Measurements from ENCODE around the gene AHDC1.
"Not testable (repeated sequence)": the region's sequence is repeated elsewhere in the genome, so short reads cannot be mapped to it uniquely, and the experiment has no call there.

AHDC1 gene

DNA sequence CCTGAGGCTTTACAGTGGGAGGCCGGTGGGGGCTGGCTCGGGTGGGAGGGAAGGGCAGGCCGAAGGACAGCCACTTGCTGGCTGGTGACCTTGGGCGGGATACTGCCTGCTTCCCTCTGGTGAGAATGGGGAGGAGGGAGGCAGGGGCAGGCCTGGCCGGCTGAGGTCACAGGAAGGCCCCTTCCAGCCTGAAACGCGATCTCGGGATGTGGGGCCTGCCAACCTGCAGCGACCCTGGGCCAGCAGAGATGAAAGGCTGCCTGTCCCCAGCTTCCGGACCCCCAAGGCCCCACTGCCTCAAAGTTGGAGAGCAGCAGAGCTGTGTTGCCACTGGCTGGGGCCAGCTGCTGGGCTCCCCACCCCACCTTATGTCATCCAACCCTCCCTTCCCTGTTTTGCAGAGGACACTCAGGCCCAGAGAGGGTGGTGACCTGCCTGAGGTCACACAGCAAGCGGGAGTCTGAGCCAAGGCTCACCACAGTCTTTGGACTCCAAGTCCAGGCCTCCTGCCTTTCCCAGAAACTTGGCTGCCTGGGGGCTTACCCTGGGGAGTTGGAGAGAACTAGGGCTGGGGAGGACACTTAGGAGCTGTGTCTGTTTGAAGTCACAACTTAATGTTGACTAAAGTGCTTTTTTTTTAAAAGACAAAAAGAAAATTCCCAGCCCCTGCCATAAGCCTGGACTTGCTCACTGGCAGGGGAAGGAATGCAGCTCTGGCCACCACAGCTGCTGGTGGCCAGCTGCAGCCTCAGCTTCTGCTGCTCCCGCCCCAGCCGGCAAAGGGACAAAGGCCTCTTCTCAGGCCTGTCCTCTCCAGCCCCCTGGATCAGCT is 99.1 kb downstream of the AHDC1 start:
- DNase-seq, result no peak

DNA sequence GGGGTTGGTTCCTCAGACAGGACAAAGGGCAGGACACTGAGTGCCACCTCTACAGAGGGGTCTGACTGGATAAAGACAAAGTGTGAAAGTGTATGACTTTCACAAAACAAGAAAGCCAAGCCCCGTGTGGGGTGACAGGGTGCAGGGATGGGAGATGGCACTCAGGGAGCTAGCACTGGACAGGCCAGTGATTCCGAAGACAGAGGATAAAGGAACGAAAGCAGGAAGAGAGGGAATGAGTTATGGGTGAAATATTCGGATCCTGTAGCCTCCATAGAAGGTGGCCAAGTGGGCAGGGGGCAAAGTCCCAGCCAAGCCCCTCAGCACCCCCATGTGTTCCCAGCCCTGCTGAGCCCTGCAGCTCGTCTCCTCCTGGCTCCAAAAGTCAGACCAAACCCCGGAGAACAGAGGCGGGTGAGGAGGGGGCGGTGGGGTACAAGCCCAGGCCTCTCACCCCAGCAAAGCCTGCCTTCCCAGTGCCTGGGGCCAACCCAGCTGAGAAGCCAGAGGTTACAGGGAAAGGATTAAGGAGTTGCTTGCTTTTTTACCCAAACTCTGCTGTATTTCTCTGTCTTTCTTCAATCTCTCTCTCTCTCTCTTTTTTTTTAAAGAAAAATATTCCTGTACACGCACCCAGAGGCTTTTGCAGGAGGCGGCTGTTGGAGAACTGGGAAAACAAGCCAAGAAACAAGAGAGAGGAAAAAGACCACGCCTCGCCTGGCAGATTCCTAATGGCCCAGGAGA is 99.9 kb downstream of the AHDC1 start:
- no peak for DNase-seq

DNA sequence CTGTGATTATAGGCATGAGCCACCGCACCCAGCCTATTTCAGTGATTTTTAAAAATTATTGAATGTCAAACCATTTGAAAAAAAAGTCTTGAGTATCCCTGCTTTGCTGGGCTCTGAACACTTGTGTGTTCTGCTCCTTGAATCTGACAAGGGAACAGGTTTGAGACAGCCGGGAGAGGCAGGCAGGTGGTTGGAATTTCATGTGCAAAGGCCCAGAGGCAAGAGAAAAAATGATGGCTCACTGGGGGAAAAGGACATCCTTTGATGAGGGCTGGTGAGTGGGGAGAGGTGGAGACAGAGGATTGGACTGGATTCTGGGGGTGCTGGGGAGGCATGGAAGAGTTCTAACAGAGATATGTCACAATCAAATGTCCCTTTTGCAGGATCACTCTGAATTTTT is 100.9 kb downstream of the AHDC1 start:
- DNase-seq, result no peak

- not testable (repeated sequence) for DNase-seq
Observed at GRCh38 chr1:27501159-27501558, 102.8 kb downstream of the AHDC1 start.

DNA sequence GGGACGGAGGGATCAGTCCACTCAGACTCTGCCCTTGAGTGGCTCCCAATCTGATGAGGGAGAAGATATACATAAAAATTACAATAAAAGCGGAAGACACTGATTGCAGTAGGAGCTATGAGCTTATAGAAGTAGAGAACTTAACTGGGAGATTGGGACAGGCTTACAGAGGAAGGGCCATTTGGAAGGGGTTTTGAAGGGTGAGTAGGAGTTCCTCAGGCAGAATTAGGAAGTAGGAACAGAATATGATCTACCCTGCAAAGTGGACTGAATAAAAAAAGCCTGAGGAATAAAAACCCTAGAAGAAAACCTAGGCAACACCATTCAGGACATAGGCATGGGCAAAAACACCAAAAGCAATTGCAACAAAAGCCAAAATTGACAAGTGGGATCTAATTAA is 104.8 kb downstream of the AHDC1 start:
- DNase-seq, result no peak

GRCh38 chr1:27496604-27497155 is 107.3 kb downstream of the AHDC1 start:
- no peak for DNase-seq

DNA sequence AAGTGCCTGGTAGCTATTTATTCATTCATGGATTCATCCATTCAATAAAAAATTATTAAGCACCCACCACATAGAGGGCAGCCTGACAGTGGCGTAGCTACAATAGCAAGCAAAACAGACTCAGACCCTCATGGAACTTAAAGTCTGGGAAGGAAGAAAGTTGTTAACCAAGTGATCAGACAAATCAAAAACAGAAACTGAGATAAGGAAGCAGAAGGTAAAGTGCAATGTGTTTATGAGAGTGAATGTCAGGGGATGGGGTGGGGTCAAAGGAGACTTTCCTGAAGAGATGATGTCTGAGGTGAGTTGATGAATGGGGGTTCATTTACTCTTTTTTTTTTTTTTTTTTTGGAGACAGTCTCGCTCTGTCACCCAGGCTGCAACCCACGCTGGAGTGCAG is 111.1 kb downstream of the AHDC1 start:
- DNase-seq, result no peak

DNA sequence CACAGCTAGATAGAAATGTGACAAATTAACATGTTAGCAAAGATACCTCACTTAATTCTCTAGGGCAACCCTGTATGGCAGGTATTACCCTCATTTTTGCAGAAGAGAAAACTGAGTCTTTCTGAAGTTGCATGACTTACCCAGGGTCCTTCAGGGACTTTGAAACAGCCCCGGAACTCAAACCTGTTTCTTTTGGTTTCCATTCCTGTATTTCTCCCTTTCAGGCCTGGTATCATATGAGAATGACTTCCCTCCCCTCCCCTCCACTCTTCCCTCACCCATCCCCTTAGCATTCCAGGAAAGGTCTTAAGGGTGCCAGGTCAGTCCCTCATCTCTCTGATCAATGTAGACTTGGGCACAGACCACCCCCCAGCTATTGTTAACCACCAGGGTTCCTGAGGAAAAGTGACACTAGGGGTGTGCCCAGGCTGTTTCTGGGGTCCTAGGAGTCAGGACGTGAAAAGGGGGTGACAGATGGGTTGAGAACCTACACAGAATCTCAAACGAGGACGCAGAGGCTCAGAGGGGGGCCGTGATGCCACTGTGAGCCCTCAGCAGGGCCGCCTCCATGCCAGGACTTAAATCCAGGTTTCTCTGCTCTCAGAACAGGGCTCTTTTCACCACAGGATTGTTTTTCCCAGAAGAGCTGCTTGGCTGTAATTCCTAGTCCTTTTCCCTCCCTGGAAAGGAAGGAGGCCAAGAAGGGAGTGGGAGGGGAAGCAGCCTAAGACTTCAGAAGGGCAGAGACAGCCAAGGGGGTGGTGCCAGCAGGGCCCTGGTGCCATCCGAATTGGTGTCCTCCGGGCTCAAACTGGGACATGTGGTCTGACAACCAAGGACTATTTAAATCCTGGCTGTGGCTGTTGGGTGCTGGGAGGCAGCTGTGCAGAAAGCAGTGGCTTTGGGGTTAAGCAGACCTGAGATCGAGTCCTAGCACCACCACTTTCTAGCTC is 111.9 kb downstream of the AHDC1 start:
- no peak for DNase-seq

- DNase-seq, result peak; percentile 90
Observed at GRCh38 chr1:27489973-27490741, 113.8 kb downstream of the AHDC1 start, which contains the start of gene WASF2. WASF2 (minus strand) TSS chr1:27490167; CDS start chr1:27428890, 61,277 bp downstream.

DNA sequence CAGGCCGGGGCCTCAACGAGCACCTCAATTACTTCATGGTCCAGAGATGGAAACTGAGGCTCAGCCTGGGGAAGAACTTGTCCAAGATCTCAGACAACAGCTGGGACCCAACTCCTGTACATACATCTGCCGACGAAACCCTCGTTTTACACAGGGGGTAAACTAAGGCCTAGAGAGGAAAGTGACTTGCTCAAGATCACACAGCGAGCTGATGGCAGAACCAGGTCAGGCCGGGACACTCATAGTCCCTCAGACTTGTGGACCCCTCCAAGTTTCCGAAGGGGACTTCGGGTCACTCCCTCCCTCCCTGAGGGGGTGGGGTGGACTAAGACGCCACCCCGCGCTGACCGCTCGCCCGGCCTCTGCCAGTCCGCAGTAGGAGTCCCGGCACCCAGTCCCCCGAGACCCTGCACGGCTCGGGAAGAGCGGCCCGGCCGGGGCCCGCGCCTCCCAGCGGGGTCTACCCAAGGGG is 114.4 kb downstream of the AHDC1 start:
- DNase-seq, result no peak

GRCh38 chr1:27487966-27488884 is 115.7 kb downstream of the AHDC1 start:
- DNase-seq, result no peak

- DNase-seq, result no peak
Observed at GRCh38 chr1:27485363-27485762, 118.6 kb downstream of the AHDC1 start.

Measured in NCI-H1694 treated with DMSO at 0.1 percent for 48 hours (cell line).